ENCODE data around the gene BTBD1.

DNA sequence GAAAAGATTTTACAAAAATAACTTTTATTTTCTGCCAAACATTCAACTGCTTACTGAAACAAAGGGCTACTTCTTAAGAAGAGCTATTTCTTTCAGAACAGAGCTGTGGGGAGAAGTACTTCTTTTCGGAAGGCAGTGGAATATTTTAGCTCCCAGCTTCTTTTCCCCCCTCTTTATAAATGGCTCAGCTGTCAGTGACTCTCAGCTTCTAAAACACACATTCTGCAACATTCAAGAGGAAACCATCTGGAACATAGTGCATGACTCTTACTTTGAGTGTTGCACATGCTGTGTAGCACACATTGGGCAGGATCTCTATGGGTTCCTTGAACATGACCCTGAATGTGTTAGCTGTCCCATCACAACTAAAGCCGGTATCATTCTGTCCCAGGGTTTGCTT is 48.6 kb downstream of the BTBD1 start:
- TF ChIP-seq, protein P1, sequence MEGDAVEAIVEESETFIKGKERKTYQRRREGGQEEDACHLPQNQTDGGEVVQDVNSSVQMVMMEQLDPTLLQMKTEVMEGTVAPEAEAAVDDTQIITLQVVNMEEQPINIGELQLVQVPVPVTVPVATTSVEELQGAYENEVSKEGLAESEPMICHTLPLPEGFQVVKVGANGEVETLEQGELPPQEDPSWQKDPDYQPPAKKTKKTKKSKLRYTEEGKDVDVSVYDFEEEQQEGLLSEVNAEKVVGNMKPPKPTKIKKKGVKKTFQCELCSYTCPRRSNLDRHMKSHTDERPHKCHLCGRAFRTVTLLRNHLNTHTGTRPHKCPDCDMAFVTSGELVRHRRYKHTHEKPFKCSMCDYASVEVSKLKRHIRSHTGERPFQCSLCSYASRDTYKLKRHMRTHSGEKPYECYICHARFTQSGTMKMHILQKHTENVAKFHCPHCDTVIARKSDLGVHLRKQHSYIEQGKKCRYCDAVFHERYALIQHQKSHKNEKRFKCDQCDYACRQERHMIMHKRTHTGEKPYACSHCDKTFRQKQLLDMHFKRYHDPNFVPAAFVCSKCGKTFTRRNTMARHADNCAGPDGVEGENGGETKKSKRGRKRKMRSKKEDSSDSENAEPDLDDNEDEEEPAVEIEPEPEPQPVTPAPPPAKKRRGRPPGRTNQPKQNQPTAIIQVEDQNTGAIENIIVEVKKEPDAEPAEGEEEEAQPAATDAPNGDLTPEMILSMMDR (IDR thresholded peaks at IDR 0.05), result no peak
- TF ChIP-seq POLR2A (IDR thresholded peaks at IDR 0.05), result no peak

All from uterus (tissue), 2 donors.